Caco-2 (cell line): Measurements from ENCODE around the gene IFITM2. TPM values are rescaled to one million over a fixed set of nuclear protein-coding genes. Genes with fewer than 3 reads are reported as not detected.
A peak's percentile ranks its signal among the peaks of the same experiment; 100 is the strongest.

ENCODE experiments used
- BruUV-seq: library from RNA; stranded (reverse); fragments of 400-500 nt; replicated peaks from 2 replicates; lab custom pipeline; 2021; lab: Mats Ljungman, UMichigan
- CTCF ChIA-PET: fragments of 300-600 bp; sonication (Branson Sonifier 250); formaldehyde crosslinking; loops from one replicate; lab custom pipeline; 2022; ENCODE audit warnings: antibody characterized with exemption; lab: Charles Lee
- POLR2A ChIA-PET: fragments of 300-600 bp; sonication (Branson Sonifier 250); formaldehyde crosslinking; loops from one replicate; lab custom pipeline; 2022; ENCODE audit warnings: antibody characterized with exemption; lab: Charles Lee
- DNase-seq, 2 experiments: peaks; one replicate each; pipeline versions ENCODE4 v3.0.0 to v3.0.0-alpha.2; 2020 to 2022
- H3K27me3 ChIP-seq: replicated peaks from 2 replicates; pipeline ENCODE4 v1.6.0; 2011; ENCODE audit warnings: low read length; ENCODE audit not compliant: control insufficient read depth, insufficient read depth
- H3K36me3 ChIP-seq: 2 replicates; pipeline ENCODE4 v1.5.1; 2011; ENCODE audit warnings: low read length; ENCODE audit not compliant: control insufficient read depth, insufficient read depth
- H3K4me1 ChIP-seq: fragments of 250-450 bp; sonication (Bioruptor Pico); 2 replicates; pipeline ENCODE4 v1.5.1; 2020; ENCODE audit warnings: mild to moderate bottlenecking
- H3K4me3 ChIP-seq: 2 replicates; pipeline ENCODE4 v1.5.1; 2011; ENCODE audit warnings: low read depth, mild to moderate bottlenecking, control low read depth, low read length
- H3K9me3 ChIP-seq: fragments of 250-450 bp; sonication (Bioruptor Pico); 2 replicates; pipeline ENCODE4 v1.5.1; 2020; ENCODE audit warnings: mild to moderate bottlenecking, moderate library complexity
- H3K27ac Mint-ChIP-seq: one replicate; pipeline ENCODE4 v1.8.0; 2022; ENCODE audit warnings: mixed read lengths; ENCODE audit not compliant: unreplicated experiment
- H3K27me3 Mint-ChIP-seq: one replicate; pipeline ENCODE4 v1.8.0; 2022; ENCODE audit warnings: mixed read lengths; ENCODE audit not compliant: insufficient read depth, unreplicated experiment
- H3K36me3 Mint-ChIP-seq: one replicate; pipeline ENCODE4 v1.8.0; 2022; ENCODE audit warnings: mild to moderate bottlenecking, mixed read lengths; ENCODE audit not compliant: insufficient read depth, unreplicated experiment
- H3K4me1 Mint-ChIP-seq: one replicate; pipeline ENCODE4 v1.8.0; 2022; ENCODE audit warnings: low read depth, mixed read lengths; ENCODE audit not compliant: unreplicated experiment
- H3K4me3 Mint-ChIP-seq: one replicate; pipeline ENCODE4 v1.8.0; 2022; ENCODE audit warnings: mild to moderate bottlenecking, moderate library complexity, mixed read lengths; ENCODE audit not compliant: unreplicated experiment
- H3K9me3 Mint-ChIP-seq: one replicate; pipeline ENCODE4 v1.8.0; 2022; ENCODE audit warnings: mixed read lengths; ENCODE audit not compliant: unreplicated experiment
- intact Hi-C: fragments of 100-400 bp; cut with micrococcal nuclease; formaldehyde crosslinking; loops from one replicate; pipeline ENCODE4 v1.10.0; 2022; ENCODE audit not compliant: unreplicated experiment
- total RNA-seq: library from RNA; stranded (reverse); gene quantifications from 2 replicates; pipeline ENCODE4 v1.2.3, GENCODE V29; 2022
- TF ChIP-seq, protein P1 (sequence below), 2 experiments: fragments of 200-600 bp in 1 of 2; IDR thresholded peaks; 1 replicate in 1 of 2; 2 replicates in 1 of 2; pipeline versions ENCODE4 v1.5.1 to v1.8.0; 2011 to 2022; ENCODE audit warnings: antibody characterized with exemption in 1 of 2, control low read depth in 1 of 2, inconsistent platforms in 1 of 2, low read depth in 1 of 2, low read length in 1 of 2, mild to moderate bottlenecking in 1 of 2, moderate library complexity in 1 of 2; ENCODE audit not compliant: insufficient read depth in 1 of 2, severe bottlenecking in 1 of 2, unreplicated experiment in 1 of 2

IFITM2 gene
- total RNA-seq, 1 experiment from 2014 or later, result 7.3 TPM

DNA sequence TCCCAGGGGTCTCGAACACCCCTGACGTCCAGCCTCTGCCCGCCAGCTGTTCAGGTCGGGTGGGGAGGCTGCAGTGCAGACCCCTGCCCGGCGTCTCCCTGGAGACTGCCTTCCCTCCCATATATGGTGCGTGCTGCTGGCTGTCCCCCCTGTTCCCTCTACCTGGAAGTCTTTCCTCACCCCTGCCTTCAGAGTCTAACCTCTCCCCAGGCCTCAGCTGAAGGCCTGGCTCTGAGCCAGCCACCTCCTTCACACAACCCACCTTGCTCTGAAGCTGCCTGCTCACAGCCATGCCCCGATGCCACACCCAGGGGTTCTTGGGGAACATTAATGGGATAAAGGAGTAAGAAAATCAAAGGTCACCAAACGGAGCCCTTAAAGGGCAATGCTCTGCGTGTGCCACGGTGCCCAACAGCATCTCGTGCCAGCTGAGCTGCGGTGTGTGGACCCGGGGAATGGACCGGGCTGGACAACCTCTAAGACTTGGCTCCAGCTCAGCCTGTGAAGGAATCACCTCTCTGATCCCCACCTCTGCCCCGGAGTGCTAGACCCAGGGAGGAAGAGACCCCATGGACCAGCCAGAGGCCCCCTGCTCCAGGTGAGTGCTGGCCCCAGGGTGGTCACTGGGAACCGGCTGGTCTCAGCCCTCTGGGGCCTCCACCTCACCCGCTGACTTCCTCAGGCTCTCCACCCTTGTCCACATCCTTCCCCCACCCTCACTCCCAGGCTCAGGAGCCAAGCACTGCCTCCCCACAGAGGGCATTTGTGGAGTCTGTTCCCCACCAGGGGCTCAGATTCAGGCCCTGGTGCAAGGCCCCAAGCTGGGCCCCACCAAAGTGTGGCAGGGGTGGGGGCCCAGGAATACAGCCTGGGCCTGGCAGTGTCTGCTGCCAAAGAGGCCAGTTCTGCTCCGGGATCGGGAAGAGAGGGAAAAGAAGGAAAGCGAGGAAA, 29.3 kb upstream of the IFITM2 start, which contains the start of gene NLRP6:
Gene NLRP6 (plus strand): TSS at position 407 of the 951 bp plus-strand sequence. CDS start 163 bp downstream, at position 570.
- Mint-ChIP-seq H3K4me1 (no peaks in the 10 kb centered on the region), H3K9me3 (no peaks in the 10 kb centered on the region), H3K27ac (no peak within 1 kb of the TSS), H3K27me3 (peaks cover 26% of the 10 kb centered on the region), H3K4me3 (peak within 1 kb of the TSS; percentile 1), H3K36me3 (peaks cover 5% of the 10 kb centered on the region)
- intact Hi-C loops, result no loop called here
- ChIA-PET POLR2A (interaction anchor here (0.6 kb wide), 1 partner anchor 78 kb away, joined by 6 read pairs; no protein-coding TSS in a partner anchor), CTCF (interaction anchor here (0.6 kb wide), 1 partner anchor 78 kb away, joined by 9 read pairs; no protein-coding TSS in a partner anchor)
- Histone ChIP-seq H3K4me3 (no peak within 1 kb of the TSS), H3K4me1 (peaks cover 17% of the 10 kb centered on the region), H3K9me3 (no peaks in the 10 kb centered on the region), H3K36me3 (no peaks in the 10 kb centered on the region), H3K27me3 (peaks cover 5% of the 10 kb centered on the region)
- no peak for DNase-seq
- TF ChIP-seq, protein P1, sequence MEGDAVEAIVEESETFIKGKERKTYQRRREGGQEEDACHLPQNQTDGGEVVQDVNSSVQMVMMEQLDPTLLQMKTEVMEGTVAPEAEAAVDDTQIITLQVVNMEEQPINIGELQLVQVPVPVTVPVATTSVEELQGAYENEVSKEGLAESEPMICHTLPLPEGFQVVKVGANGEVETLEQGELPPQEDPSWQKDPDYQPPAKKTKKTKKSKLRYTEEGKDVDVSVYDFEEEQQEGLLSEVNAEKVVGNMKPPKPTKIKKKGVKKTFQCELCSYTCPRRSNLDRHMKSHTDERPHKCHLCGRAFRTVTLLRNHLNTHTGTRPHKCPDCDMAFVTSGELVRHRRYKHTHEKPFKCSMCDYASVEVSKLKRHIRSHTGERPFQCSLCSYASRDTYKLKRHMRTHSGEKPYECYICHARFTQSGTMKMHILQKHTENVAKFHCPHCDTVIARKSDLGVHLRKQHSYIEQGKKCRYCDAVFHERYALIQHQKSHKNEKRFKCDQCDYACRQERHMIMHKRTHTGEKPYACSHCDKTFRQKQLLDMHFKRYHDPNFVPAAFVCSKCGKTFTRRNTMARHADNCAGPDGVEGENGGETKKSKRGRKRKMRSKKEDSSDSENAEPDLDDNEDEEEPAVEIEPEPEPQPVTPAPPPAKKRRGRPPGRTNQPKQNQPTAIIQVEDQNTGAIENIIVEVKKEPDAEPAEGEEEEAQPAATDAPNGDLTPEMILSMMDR (IDR thresholded peaks at IDR 0.05; ENCODE audit: insufficient read depth in 1 of 2, low read depth in 1 of 2, low read length in 1 of 2, severe bottlenecking in 1 of 2, unreplicated experiment in 1 of 2), result no peak
- BruUV-seq, result no TSS peak

DNA sequence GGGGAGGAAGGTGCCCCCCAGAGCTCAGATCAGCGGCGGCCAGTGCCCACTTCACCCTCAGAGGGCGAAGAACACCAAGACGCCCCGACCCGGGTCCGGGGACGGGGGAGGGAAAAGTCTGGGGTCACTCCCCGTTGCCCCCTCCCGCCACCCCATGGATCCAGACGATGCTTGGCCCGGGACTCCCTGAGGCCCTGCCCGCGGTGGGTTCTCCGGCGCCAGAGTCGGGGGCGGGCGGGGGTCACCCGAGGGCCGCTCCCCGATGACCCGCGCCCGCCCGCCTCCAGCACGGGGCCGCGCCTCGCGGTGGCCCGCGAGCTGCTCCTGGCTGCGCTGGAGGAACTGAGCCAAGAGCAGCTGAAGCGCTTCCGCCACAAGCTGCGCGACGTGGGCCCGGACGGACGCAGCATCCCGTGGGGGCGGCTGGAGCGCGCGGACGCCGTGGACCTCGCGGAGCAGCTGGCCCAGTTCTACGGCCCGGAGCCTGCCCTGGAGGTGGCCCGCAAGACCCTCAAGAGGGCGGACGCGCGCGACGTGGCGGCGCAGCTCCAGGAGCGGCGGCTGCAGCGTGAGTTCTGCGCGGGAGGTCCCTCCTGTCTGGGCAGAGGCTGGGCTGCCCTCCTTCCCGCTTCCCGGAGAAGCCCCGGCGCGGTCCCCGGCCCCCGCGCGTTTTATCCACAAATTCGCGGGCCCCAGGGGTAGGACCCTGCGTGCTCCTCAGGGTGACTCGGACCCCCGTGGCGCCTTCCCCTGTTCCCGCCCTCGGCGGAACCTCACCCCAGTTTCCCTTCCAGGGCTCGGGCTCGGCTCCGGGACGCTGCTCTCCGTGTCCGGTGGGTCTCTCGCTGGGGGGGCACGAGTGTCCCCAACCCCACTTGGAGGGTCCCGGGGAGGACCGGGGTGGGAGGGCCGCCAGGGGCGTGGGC, 28.3 kb upstream of the IFITM2 start:
- CTCF ChIA-PET, result no interaction called here
- Mint-ChIP-seq H3K27ac (no peak overlapping the region), H3K9me3 (no peaks in the 10 kb centered on the region), H3K4me1 (no peaks in the 10 kb centered on the region), H3K36me3 (peaks cover 5% of the 10 kb centered on the region), H3K27me3 (peaks cover 26% of the 10 kb centered on the region), H3K4me3 (peak overlapping the region; percentile 67)
- intact Hi-C loops, result no loop called here
- DNase-seq, result no peak
- Histone ChIP-seq H3K9me3 (no peaks in the 10 kb centered on the region), H3K27me3 (peaks cover 5% of the 10 kb centered on the region), H3K4me3 (peak overlapping the region; percentile 47), H3K4me1 (peaks cover 17% of the 10 kb centered on the region), H3K36me3 (no peaks in the 10 kb centered on the region)
- TF ChIP-seq, protein P1 (IDR thresholded peaks at IDR 0.05; ENCODE audit: insufficient read depth in 1 of 2, low read depth in 1 of 2, low read length in 1 of 2, severe bottlenecking in 1 of 2, unreplicated experiment in 1 of 2), result no peak
- BruUV-seq, result no TSS peak
- POLR2A ChIA-PET, result interaction anchor here (0.6 kb wide), 1 partner anchor 76 kb away, joined by 6 read pairs; no protein-coding TSS in a partner anchor
